T-helper 1 cell (primary cell): ENCODE results near the gene TMEM30A.

ENCODE experiments used
- DNase-seq, 5 donors: peaks; one replicate each; pipeline ENCODE4 v3.0.0-alpha.2; 2012 to 2020
- total RNA-seq, 4 donors: gene quantifications; one replicate each; lab custom pipeline; 2026; lab: John Stamatoyannopoulos, UW

TMEM30A gene
- total RNA-seq: 50.6 to 97.3 (median 63.3) reads per million in 4 donors

GRCh38 chr6:75284632-75285282 lies at the start of gene TMEM30A:
TSS of gene TMEM30A (minus strand) at chr6:75284792. CDS start at chr6:75284638, 154 bp downstream.
- peak; percentile 94 to 99 (median 96) for DNase-seq

DNA sequence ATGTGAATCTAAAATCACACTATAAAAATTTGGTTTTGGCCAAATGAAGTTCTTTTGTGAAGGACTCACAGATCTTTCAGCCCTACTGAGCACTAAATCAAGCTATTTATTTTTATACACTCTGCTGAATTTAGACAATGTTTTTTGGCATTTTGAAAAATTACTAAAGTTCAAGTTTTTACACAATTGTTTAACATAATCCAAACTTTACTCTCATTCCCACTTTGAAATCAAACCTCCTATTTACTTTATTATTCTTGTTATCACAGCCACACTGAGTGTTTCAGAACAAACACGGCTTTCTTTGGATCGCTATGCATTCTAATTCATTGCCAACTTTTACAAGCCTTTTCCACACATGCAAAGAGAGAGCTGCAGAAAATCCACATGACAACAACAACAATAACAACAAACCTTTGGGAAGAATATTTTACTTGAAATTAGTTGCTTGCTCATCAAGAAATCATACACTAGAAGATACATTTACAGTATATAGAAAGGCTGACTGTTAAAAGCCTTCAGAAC lies 49.1 kb upstream of the TMEM30A start:
- no peak for DNase-seq

- DNase-seq: no peak
These were observed 46.6 kb upstream of the TMEM30A start for GRCh38 chr6:75331151-75331550.

DNA sequence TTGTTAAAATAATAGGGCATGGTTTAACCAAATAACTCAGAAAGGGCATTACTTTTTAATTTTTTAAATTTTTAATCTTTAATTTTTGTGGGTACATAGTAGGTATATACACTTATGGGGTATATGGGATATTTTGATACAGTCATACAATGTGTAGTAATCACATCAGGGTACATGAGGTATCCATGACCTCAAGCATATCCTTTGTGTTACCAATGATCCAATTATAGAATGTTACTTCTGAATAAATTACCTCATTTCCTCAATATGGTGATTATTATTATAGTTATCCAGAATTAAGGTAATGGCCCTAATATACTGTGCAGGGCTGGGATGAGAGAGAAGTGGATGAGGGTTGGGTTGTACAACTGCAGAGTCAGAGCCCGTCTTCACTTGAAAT lies 45.1 kb upstream of the TMEM30A start:
- DNase-seq: no peak

DNA sequence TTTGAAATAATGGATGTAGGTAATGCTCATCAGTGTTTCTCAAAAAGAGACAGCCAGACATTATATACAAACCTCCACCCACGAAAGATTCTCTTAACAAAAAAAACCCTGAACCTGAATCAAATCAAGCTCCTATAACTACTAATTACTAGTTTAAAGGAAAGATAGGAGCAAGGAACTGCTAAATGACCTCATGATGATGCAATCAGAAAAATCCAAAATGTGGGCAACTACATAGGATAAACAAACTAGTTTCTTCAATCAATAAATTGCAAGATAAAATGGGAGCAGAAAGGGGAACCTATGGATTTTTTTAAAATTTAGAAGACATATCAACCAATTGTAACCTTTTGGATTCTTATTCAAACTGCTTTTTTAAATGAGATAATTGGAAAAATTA lies 43.2 kb upstream of the TMEM30A start:
- DNase-seq: no peak

- no peak for DNase-seq
These were observed 42.1 kb upstream of the TMEM30A start for GRCh38 chr6:75326557-75327258.

DNA sequence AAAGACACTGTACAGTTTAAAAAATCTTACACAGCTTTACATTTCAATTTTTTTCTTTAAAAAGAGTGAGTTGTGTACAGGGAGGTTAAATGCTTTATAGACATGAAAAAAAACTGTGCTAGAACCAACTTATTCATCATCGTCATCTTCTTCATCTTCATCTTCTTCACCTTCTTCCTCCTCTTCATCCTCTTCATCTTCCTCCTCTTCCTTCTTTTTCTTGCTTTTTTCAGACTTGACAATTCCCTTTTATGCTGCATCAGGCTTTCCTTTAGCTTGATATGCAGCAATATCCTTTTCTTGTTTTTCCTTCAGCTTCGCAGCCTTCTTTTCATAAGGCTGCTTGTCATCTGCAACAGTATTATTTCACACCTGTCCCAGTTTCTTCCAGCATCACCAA lies 34.3 kb upstream of the TMEM30A start:
- no peak for DNase-seq

DNA sequence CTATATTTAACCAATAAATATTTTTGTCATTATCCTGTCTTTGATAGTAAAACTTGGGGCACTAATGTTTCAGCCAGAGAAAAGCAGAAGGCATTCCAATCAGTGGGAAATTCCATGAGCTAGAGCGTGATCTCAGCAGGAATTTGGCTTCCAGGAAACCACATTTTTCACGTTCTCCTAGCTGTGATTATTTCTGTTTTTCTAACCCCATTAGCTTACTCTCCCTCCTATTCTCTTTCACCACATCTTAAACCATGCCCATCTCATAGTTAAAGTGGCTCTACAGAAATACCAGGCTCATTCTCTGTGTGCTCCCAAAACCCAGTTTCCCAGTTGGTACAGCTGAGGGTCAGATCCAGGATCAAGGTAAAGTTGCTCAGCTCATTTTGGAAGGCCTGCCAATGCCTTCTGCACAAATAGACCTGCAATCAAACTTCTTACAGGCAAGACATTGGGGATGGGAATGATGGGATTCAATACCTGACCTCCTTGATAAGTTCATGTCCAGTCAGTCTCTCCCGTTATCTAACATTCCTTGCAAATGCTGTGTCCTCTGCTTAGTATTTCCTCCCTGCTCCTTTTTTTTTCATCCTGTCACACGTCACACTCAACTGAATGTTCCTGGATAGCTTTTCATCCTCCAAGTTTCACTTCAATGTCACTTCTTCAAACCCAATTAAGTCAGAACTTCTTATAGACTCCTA lies 33.1 kb upstream of the TMEM30A start:
- DNase-seq: no peak

DNA sequence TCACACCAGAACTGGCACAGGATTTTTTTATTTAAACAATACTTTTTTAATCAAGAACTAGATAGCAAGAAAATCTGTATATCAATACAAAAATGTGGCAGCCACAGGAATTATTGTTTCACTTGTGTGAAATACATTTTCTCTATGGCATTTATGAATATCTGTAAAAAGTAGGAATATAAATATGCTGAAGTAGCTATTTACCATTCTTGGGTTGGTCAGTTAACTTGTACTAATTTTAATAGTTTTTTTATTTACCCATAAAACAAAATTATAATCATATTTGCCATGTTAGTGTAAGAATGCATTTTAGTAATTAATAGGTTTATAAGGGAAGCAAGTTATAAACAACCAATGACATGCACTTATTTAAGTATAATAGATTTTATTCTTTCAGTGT lies 31.4 kb upstream of the TMEM30A start:
- DNase-seq: no peak

GRCh38 chr6:75308250-75308988 lies 23.8 kb upstream of the TMEM30A start:
- no peak for DNase-seq

GRCh38 chr6:75307364-75308004 lies 22.9 kb upstream of the TMEM30A start:
- DNase-seq: no peak

DNA sequence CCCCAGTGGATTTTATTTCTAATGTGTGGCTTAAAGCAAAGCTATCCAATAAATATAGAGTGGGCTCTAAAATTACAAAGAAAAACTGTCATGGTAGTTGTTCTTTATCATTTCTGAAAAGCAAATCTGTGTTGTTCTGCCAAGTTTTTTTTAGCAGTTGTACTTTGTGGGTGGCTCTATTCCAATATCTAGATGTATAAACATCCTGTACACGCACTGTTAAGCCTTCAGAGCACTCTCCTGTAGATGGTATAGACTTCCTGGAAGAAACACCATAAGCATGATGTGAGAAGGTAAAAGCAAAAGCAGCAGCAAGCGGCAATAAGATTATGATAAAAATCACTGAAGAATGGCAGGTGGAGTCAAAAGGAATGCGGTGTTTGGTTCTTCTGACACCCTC lies 21.5 kb upstream of the TMEM30A start:
- DNase-seq: peak in 1 of 5 donors; percentile 20

GRCh38 chr6:75305573-75305972 lies 21.0 kb upstream of the TMEM30A start:
- DNase-seq: no peak

GRCh38 chr6:75302280-75302679 lies 17.7 kb upstream of the TMEM30A start:
- DNase-seq: no peak

- DNase-seq: no peak
These were observed 16.9 kb upstream of the TMEM30A start for GRCh38 chr6:75301537-75301936.

DNA sequence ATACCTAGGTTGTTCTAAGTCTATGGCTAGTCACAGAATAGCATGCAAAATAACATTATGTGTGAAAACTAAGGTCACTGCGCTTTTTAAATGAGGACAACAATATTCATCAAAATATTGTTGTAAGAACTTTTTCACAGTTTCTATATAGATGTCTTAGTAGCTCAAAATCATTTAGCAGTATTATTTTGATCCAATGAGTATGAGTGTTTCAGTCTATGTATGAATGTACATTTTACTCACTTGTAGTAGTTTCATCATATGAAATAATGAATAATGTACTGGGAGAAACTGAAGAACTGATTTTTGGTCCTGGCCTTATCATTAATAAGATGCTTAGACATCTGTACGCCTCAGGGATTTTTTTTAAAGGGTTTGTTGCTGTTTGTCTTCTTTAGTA lies 16.5 kb upstream of the TMEM30A start:
- no peak for DNase-seq

GRCh38 chr6:75300531-75300855 lies 15.9 kb upstream of the TMEM30A start:
- DNase-seq: no peak

GRCh38 chr6:75299801-75300530 lies 15.4 kb upstream of the TMEM30A start:
- no peak for DNase-seq

DNA sequence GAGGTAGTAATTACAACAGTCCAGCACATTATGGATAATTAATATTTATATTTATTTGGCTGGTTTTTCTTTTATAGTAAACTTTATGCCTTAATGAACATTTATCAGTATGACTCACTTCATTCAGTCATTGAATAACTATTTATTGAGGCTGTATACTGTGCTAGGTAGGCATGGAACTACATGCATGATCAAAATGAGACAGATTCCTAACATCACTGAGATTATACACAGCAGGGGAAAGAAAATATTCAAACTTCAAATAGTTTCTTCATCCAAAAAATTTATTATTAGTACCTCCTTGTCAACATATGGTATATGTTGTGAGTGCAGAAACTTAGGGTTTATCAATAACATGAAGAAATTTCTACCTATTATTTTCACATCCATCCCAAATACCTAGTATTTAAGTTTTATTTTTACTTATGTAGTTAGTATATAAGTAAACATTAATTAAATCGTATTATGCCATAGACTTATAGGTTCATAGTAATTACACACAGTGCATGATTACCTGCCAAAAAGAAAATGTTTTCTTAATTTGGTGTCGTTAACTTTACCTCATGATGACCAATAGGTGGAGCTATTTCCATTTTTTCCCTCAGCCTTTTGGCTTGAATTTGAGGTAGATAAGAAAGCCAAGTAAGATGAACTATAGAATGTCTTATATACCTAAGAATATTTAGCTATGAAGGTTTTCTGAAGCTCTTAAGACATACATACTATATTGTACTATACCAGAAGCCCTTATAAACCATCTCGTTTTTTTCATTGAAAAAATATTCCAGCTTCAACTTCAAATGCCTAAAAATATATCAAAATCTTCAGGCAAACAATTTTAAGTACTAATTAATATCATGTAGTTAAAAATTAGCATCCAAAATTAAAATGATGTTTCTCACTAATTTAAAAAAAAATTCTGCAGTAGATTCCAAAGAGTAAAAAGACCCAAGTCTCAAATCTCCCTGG lies 12.5 kb upstream of the TMEM30A start:
- DNase-seq: peak in 1 of 5 donors; percentile 67

DNA sequence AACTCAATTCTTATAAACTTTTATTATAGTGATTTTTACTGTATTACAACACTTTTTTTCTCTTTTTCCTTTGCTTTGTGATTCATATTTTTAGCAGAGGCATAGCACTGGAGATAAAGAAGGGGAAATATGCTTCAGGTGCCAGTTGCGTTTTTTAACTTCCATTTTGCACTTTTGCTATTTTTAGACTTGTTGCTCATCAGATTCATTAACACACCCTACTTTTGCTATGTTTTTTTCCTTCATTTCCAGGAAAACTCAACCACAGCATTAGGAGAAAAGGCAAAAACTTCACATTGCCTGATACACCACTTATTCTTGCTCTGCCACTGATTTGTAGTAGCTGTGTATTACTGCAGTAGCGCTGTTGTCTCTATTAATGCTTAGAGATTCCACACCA lies 8.0 kb upstream of the TMEM30A start:
- no peak for DNase-seq

DNA sequence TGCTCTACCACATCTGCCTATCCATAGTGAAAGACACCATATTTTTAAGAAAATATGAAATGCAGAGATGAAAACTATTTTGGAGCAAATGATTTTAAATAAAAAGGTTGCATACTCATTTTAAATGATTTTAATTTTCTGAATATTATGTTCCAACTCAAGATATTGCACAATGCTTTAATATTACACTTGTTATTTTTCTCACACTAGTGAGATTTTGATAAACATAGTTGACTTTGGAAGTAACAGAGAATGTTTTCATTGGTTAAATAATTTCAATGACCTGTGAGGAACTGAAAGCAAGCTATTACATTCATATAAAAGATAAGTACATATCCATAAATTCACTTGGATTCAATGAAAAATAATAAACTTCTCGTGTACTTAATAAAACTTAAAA lies 7.2 kb upstream of the TMEM30A start:
- DNase-seq: no peak
